Type B pancreatic cell (in vitro differentiated cells): ENCODE measurements around the gene ICA1. TPM values are rescaled to one million over a fixed set of nuclear protein-coding genes. Genes with fewer than 3 reads are reported as not detected.
A peak's percentile ranks its signal among the peaks of the same experiment; 100 is the strongest.

ENCODE experiments used
- DNase-seq: peaks from one replicate; pipeline ENCODE4 v3.0.0; 2021; ENCODE audit warnings: mixed read lengths; ENCODE audit not compliant: unreplicated experiment; ENCODE audit errors: extremely low spot score
- H3K27ac Mint-ChIP-seq: 2 replicates; pipeline ENCODE4 v1.8.0; 2021; ENCODE audit warnings: mild to moderate bottlenecking, mixed read lengths
- H3K27me3 Mint-ChIP-seq: 2 replicates; pipeline ENCODE4 v1.8.0; 2021; ENCODE audit warnings: mixed read lengths
- H3K36me3 Mint-ChIP-seq: 2 replicates; pipeline ENCODE4 v1.8.0; 2021; ENCODE audit warnings: mixed read lengths
- H3K4me1 Mint-ChIP-seq: one replicate; pipeline ENCODE4 v1.8.0; 2021; ENCODE audit warnings: mixed read lengths; ENCODE audit not compliant: unreplicated experiment
- H3K4me3 Mint-ChIP-seq: 2 replicates; pipeline ENCODE4 v1.8.0; 2021; ENCODE audit warnings: mild to moderate bottlenecking, mixed read lengths
- H3K9me3 Mint-ChIP-seq: 2 replicates; pipeline ENCODE4 v1.8.0; 2021; ENCODE audit warnings: mixed read lengths
- total RNA-seq: library from RNA; stranded (reverse); gene quantifications from 2 replicates; pipeline ENCODE4 v1.2.1, GENCODE V29; 2021; ENCODE audit warnings: low replicate concordance
- TF ChIP-seq, protein P1 (sequence below): fragments of 200-600 bp; sonication (generic); conservative IDR thresholded peaks from 2 replicates; pipeline ENCODE4 v1.5.0; 2021; ENCODE audit warnings: antibody characterized with exemption, mild to moderate bottlenecking

ICA1 gene
- total RNA-seq, 1 donor from 2014 or later: 9.8 TPM

DNA sequence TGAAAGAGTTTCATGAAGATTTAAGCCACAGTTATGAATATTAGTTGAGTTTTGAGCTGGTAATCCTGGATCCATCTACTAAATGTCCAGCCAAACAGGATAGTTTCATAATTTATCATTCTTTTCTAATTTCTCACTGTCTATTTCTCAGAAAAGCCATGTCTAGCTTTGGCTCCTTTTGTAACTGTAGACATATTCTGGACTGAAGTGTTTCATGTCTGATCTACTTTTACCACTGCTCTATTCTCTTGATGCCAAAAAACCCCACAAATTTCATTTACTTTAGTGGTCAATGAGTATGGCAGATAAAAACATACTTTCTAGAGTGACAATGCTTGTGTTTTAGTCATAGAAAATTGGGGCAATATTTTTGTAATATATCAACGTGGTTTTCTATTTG is 61.2 kb downstream of the ICA1 start:
- H3K4me1 Mint-ChIP-seq: peaks cover 7% of the 10 kb centered on the region
- peaks cover 6% of the 10 kb centered on the region for H3K9me3 Mint-ChIP-seq
- TF ChIP-seq, protein P1, sequence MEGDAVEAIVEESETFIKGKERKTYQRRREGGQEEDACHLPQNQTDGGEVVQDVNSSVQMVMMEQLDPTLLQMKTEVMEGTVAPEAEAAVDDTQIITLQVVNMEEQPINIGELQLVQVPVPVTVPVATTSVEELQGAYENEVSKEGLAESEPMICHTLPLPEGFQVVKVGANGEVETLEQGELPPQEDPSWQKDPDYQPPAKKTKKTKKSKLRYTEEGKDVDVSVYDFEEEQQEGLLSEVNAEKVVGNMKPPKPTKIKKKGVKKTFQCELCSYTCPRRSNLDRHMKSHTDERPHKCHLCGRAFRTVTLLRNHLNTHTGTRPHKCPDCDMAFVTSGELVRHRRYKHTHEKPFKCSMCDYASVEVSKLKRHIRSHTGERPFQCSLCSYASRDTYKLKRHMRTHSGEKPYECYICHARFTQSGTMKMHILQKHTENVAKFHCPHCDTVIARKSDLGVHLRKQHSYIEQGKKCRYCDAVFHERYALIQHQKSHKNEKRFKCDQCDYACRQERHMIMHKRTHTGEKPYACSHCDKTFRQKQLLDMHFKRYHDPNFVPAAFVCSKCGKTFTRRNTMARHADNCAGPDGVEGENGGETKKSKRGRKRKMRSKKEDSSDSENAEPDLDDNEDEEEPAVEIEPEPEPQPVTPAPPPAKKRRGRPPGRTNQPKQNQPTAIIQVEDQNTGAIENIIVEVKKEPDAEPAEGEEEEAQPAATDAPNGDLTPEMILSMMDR: no peak
- no peak overlapping the region for H3K27ac Mint-ChIP-seq
- no peak overlapping the region for H3K4me3 Mint-ChIP-seq
- H3K36me3 Mint-ChIP-seq: peaks cover 3% of the 10 kb centered on the region
- no peak for DNase-seq
- no peaks in the 10 kb centered on the region for H3K27me3 Mint-ChIP-seq

DNA sequence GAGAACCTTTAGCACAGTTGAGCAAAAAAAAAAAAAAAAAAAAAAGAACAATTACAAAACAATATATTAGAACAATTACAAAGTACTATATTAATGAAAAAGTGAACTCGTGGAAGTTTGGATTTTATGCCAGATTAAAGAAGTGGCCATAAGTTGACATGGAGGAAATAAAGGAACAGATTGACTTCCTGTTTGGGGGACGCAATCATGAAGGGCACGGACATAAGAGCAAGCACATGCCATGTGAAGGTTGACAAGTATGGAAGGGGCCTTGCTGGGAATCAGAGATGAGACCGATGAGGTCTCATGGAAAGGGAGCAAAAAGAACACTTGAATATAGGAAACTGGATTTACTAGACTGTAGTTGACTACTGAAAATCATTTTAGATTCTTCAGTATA is 61.7 kb downstream of the ICA1 start:
- DNase-seq: no peak
- peaks cover 3% of the 10 kb centered on the region for H3K36me3 Mint-ChIP-seq
- no peaks in the 10 kb centered on the region for H3K27me3 Mint-ChIP-seq
- no peak overlapping the region for H3K27ac Mint-ChIP-seq
- peaks cover 6% of the 10 kb centered on the region for H3K9me3 Mint-ChIP-seq
- TF ChIP-seq, protein P1: no peak
- H3K4me3 Mint-ChIP-seq: no peak overlapping the region
- peaks cover 7% of the 10 kb centered on the region for H3K4me1 Mint-ChIP-seq

DNA sequence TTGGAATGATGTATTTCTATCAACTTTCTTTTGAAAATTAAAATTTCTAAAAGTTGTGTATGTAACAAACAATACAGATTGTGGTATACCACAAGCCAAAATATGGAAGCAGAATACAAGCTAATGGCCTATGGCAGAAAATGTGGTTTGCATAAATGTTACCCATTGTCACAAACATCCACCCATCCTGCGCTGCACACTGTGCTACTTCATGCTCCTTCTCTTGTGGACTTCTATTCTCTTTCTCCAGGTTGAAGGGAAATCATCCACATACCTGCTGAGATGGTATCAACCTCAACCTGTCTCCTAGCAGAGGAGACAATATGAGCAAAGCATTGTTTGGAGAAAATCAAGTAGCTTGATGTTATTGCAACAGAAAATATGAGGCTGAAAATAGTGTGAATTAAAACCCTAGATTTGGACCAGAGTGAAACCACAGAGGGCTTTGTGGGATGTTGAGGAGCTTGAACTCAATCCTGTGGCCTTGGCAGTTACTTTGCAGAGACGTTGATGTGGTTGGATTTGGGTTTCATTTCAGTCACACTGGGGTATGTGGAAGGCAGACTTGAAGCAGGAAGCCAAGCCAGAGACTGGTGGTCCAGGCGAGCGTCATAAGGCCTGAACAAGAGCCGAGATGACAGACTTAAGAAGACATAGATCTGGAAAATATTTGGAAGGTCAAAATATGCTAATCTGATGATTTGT is 63.8 kb downstream of the ICA1 start:
- Mint-ChIP-seq H3K36me3 (peaks cover 3% of the 10 kb centered on the region), H3K27ac (no peak overlapping the region), H3K4me3 (no peak overlapping the region), H3K27me3 (no peaks in the 10 kb centered on the region), H3K9me3 (peaks cover 6% of the 10 kb centered on the region), H3K4me1 (no peaks in the 10 kb centered on the region)
- no peak for DNase-seq
- TF ChIP-seq, protein P1: no peak

DNA sequence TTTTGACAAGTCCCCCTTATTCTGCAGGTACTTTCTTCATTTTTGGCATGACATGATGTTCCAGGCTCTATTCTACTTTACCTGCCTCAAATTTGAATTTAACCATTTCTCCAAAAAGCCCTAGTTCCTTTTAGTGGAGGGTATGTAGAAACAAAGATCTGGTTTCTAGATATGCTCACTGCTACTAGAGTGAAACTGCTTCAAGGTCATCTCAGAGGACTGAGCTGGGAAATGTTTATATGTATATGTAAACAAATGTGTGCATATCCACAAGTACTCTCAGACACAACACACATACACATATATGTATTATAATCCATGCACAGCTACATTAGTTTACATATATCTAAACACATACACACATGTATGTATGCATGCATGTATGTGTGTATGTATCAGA is 69.1 kb downstream of the ICA1 start:
- no peaks in the 10 kb centered on the region for H3K36me3 Mint-ChIP-seq
- H3K4me1 Mint-ChIP-seq: peaks cover 8% of the 10 kb centered on the region
- DNase-seq: no peak
- no peak overlapping the region for H3K4me3 Mint-ChIP-seq
- no peak overlapping the region for H3K27ac Mint-ChIP-seq
- H3K9me3 Mint-ChIP-seq: no peaks in the 10 kb centered on the region
- no peaks in the 10 kb centered on the region for H3K27me3 Mint-ChIP-seq
- TF ChIP-seq, protein P1: no peak

GRCh38 chr7:8190119-8190895 is 71.7 kb downstream of the ICA1 start:
- H3K36me3 Mint-ChIP-seq: no peaks in the 10 kb centered on the region
- no peak overlapping the region for H3K27ac Mint-ChIP-seq
- no peak for DNase-seq
- TF ChIP-seq, protein P1: peak; percentile 78
- no peak overlapping the region for H3K4me3 Mint-ChIP-seq
- H3K4me1 Mint-ChIP-seq: peaks cover 8% of the 10 kb centered on the region
- no peaks in the 10 kb centered on the region for H3K27me3 Mint-ChIP-seq
- H3K9me3 Mint-ChIP-seq: no peaks in the 10 kb centered on the region
